HEK293T (cell line): ENCODE data around the gene HSPA1L.

ENCODE experiments used
- BHLHE40 ChIP-seq: fragments of 450-650 bp; IDR thresholded peaks from 2 replicates; pipeline ENCODE4 v1.6.1; 2016; ENCODE audit warnings: mild to moderate bottlenecking, moderate library complexity, borderline replicate concordance
- FOXK2 ChIP-seq: fragments of 450-650 bp; IDR thresholded peaks from 2 replicates; pipeline ENCODE4 v1.6.1; 2016; ENCODE audit warnings: mild to moderate bottlenecking

DNA sequence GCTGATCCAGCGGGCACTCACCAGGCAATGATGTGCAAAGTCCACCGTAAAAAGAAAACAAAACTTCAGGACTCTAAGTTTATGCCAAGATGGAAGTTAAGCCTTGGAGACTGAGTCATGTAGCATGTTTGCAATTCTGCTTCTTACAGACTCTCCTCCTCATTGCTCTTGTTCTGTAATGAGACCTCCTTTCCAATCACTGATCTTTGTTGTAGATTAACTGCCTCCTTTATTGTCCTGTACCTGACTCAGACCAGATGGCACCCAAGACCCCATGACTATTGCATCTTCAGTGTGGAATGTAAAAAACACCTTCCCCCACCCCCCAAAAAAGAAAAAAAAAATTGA is 36.4 kb upstream of the HSPA1L start:
- no peak for TF ChIP-seq BHLHE40
- no peak for TF ChIP-seq FOXK2
